ENCODE measurements around the gene PLET1. TPM values are rescaled to one million over a fixed set of nuclear protein-coding genes. Genes with fewer than 3 reads are reported as not detected.

PLET1 gene
- total RNA-seq, result not detected

GRCh38 chr11:112260490-112260889 lies at the start of gene PLET1:
TSS of gene PLET1 (minus strand) at chr11:112260860. CDS start at chr11:112260589, 271 bp downstream.
- H3K36me3 Mint-ChIP-seq, result no peaks in the 10 kb centered on the region
- H3K27ac Mint-ChIP-seq, result no peak within 1 kb of the TSS
- CTCF ChIA-PET, result interaction anchor here (2.4 kb wide), 1 partner anchor 20 kb away, joined by 12 read pairs; no protein-coding TSS in a partner anchor
- no peaks in the 10 kb centered on the region for H3K4me1 Mint-ChIP-seq
- ATAC-seq, result no peak
- H3K9me3 Mint-ChIP-seq (ENCODE audit: low read depth), result no peaks in the 10 kb centered on the region
- no peak within 1 kb of the TSS for H3K4me3 Mint-ChIP-seq
- H3K27me3 Mint-ChIP-seq, result no peaks in the 10 kb centered on the region
- DNase-seq, result no peak

- DNase-seq, result no peak
- Mint-ChIP-seq H3K4me1 (no peaks in the 10 kb centered on the region), H3K27me3 (no peaks in the 10 kb centered on the region), H3K9me3 (ENCODE audit: low read depth) (peaks cover 6% of the 10 kb centered on the region), H3K4me3 (no peak overlapping the region), H3K36me3 (peaks cover 2% of the 10 kb centered on the region), H3K27ac (no peak overlapping the region)
- CTCF ChIA-PET, result no interaction called here
- no peak for ATAC-seq
Observed at GRCh38 chr11:112310419-112310818, 49.8 kb upstream of the PLET1 start.

GRCh38 chr11:112308651-112309050 lies 48.0 kb upstream of the PLET1 start:
- no peak for ATAC-seq
- Mint-ChIP-seq H3K4me3 (no peak overlapping the region), H3K36me3 (peaks cover 2% of the 10 kb centered on the region), H3K9me3 (ENCODE audit: low read depth) (peaks cover 6% of the 10 kb centered on the region), H3K27ac (no peak overlapping the region), H3K27me3 (no peaks in the 10 kb centered on the region), H3K4me1 (peaks cover 13% of the 10 kb centered on the region)
- no peak for DNase-seq
- CTCF ChIA-PET, result no interaction called here

GRCh38 chr11:112307616-112308015 lies 47.0 kb upstream of the PLET1 start:
- Mint-ChIP-seq H3K4me3 (no peak overlapping the region), H3K9me3 (ENCODE audit: low read depth) (peaks cover 6% of the 10 kb centered on the region), H3K27me3 (no peaks in the 10 kb centered on the region), H3K36me3 (peaks cover 2% of the 10 kb centered on the region), H3K4me1 (peaks cover 14% of the 10 kb centered on the region), H3K27ac (no peak overlapping the region)
- CTCF ChIA-PET, result no interaction called here
- ATAC-seq, result no peak
- no peak for DNase-seq

- H3K27ac Mint-ChIP-seq, result no peak overlapping the region
- peaks cover 2% of the 10 kb centered on the region for H3K36me3 Mint-ChIP-seq
- H3K27me3 Mint-ChIP-seq, result no peaks in the 10 kb centered on the region
- H3K4me3 Mint-ChIP-seq, result no peak overlapping the region
- no peak for ATAC-seq
- peaks cover 22% of the 10 kb centered on the region for H3K4me1 Mint-ChIP-seq
- peaks cover 6% of the 10 kb centered on the region for H3K9me3 Mint-ChIP-seq (ENCODE audit: low read depth)
- CTCF ChIA-PET, result interaction anchor here (0.8 kb wide), 1 partner anchor 249 kb away, joined by 3 read pairs; no protein-coding TSS in a partner anchor
- no peak for DNase-seq
Observed at GRCh38 chr11:112306230-112306629, 45.6 kb upstream of the PLET1 start.

- no peak overlapping the region for H3K27ac Mint-ChIP-seq
- CTCF ChIA-PET, result no interaction called here
Observed at GRCh38 chr11:112304914-112305313, 44.3 kb upstream of the PLET1 start.

GRCh38 chr11:112303616-112304015 lies 43.0 kb upstream of the PLET1 start:
- Mint-ChIP-seq H3K27ac (no peak overlapping the region), H3K27me3 (no peaks in the 10 kb centered on the region), H3K36me3 (peaks cover 2% of the 10 kb centered on the region), H3K4me3 (no peak overlapping the region), H3K4me1 (peaks cover 31% of the 10 kb centered on the region), H3K9me3 (ENCODE audit: low read depth) (peaks cover 4% of the 10 kb centered on the region)
- CTCF ChIA-PET, result interaction anchor here (1.6 kb wide), 1 partner anchor 23 kb away, joined by 7 read pairs; no protein-coding TSS in a partner anchor
- DNase-seq, result no peak
- no peak for ATAC-seq

More at GRCh38 chr11:112304914-112305313, 44.3 kb upstream of the PLET1 start:
- no peak overlapping the region for H3K4me3 Mint-ChIP-seq
- peaks cover 6% of the 10 kb centered on the region for H3K9me3 Mint-ChIP-seq (ENCODE audit: low read depth)
- peaks cover 2% of the 10 kb centered on the region for H3K36me3 Mint-ChIP-seq
- DNase-seq (no peak), ATAC-seq (peak; percentile 23)
- no peaks in the 10 kb centered on the region for H3K27me3 Mint-ChIP-seq
- peaks cover 24% of the 10 kb centered on the region for H3K4me1 Mint-ChIP-seq

GRCh38 chr11:112302226-112302868 lies 41.7 kb upstream of the PLET1 start:
- no peak for ATAC-seq
- no peak for DNase-seq
- H3K27ac Mint-ChIP-seq, result peak overlapping the region; percentile 4
- CTCF ChIA-PET, result no interaction called here
- no peak overlapping the region for H3K4me3 Mint-ChIP-seq
- H3K27me3 Mint-ChIP-seq, result no peaks in the 10 kb centered on the region
- H3K4me1 Mint-ChIP-seq, result peaks cover 44% of the 10 kb centered on the region
- H3K9me3 Mint-ChIP-seq (ENCODE audit: low read depth), result no peaks in the 10 kb centered on the region
- H3K36me3 Mint-ChIP-seq, result no peaks in the 10 kb centered on the region

GRCh38 chr11:112300094-112300786 lies 39.6 kb upstream of the PLET1 start:
- no peaks in the 10 kb centered on the region for H3K27me3 Mint-ChIP-seq
- H3K4me1 Mint-ChIP-seq, result peaks cover 57% of the 10 kb centered on the region
- ATAC-seq, result no peak
- H3K9me3 Mint-ChIP-seq (ENCODE audit: low read depth), result no peaks in the 10 kb centered on the region
- H3K36me3 Mint-ChIP-seq, result peaks cover 2% of the 10 kb centered on the region
- no peak overlapping the region for H3K4me3 Mint-ChIP-seq
- CTCF ChIA-PET, result interaction anchor here (0.8 to 1.3 kb wide), 4 partner anchors 9 to 368 kb away, joined by 3 to 4 read pairs (median 4); no protein-coding TSS in a partner anchor
- no peak overlapping the region for H3K27ac Mint-ChIP-seq
- no peak for DNase-seq

GRCh38 chr11:112298535-112298934 lies 37.9 kb upstream of the PLET1 start:
- H3K9me3 Mint-ChIP-seq (ENCODE audit: low read depth), result no peaks in the 10 kb centered on the region
- no peak for DNase-seq
- H3K27ac Mint-ChIP-seq, result peak overlapping the region; percentile 28
- peaks cover 46% of the 10 kb centered on the region for H3K4me1 Mint-ChIP-seq
- peaks cover 2% of the 10 kb centered on the region for H3K36me3 Mint-ChIP-seq
- CTCF ChIA-PET, result no interaction called here
- H3K4me3 Mint-ChIP-seq, result no peak overlapping the region
- no peaks in the 10 kb centered on the region for H3K27me3 Mint-ChIP-seq
- ATAC-seq, result no peak

GRCh38 chr11:112297248-112297866 lies 36.7 kb upstream of the PLET1 start:
- DNase-seq (peak; percentile 70), ATAC-seq (peak; percentile 87)
- Mint-ChIP-seq H3K4me1 (peaks cover 43% of the 10 kb centered on the region), H3K27me3 (no peaks in the 10 kb centered on the region), H3K4me3 (peak overlapping the region; percentile 13), H3K36me3 (peaks cover 3% of the 10 kb centered on the region), H3K27ac (peak overlapping the region; percentile 86), H3K9me3 (ENCODE audit: low read depth) (no peaks in the 10 kb centered on the region)
- CTCF ChIA-PET, result no interaction called here

- Mint-ChIP-seq H3K4me1 (peaks cover 44% of the 10 kb centered on the region), H3K36me3 (peaks cover 10% of the 10 kb centered on the region), H3K27ac (no peak overlapping the region), H3K27me3 (peaks cover 8% of the 10 kb centered on the region), H3K4me3 (no peak overlapping the region), H3K9me3 (ENCODE audit: low read depth) (no peaks in the 10 kb centered on the region)
- CTCF ChIA-PET, result no interaction called here
- ATAC-seq (no peak), DNase-seq (no peak)
Observed at GRCh38 chr11:112296044-112296443, 35.4 kb upstream of the PLET1 start.

- no peak for ATAC-seq
- H3K36me3 Mint-ChIP-seq, result peaks cover 11% of the 10 kb centered on the region
- DNase-seq, result no peak
- H3K27me3 Mint-ChIP-seq, result peaks cover 13% of the 10 kb centered on the region
- no peak overlapping the region for H3K4me3 Mint-ChIP-seq
- peaks cover 52% of the 10 kb centered on the region for H3K4me1 Mint-ChIP-seq
- CTCF ChIA-PET, result interaction anchor here (0.9 to 2.2 kb wide), 3 partner anchors 15 to 294 kb away, joined by 3 to 21 read pairs (median 3); no protein-coding TSS in a partner anchor
- H3K9me3 Mint-ChIP-seq (ENCODE audit: low read depth), result no peaks in the 10 kb centered on the region
- no peak overlapping the region for H3K27ac Mint-ChIP-seq
Observed at GRCh38 chr11:112294688-112295340, 34.2 kb upstream of the PLET1 start.
